GM18519 (cell line): ENCODE results near the gene KRTAP4-12.
"Not testable (repeated sequence)": the region's sequence is repeated elsewhere in the genome, so short reads cannot be mapped to it uniquely, and the experiment has no call there.

Source experiments
- ATAC-seq: cut with Tn5 transposase; IDR thresholded peaks from one replicate; pipeline ENCODE4 v1.9.1; 2021; ENCODE audit warnings: mild to moderate bottlenecking, moderate library complexity; ENCODE audit not compliant: unreplicated experiment, low FRiP score

The KRTAP4-12 gene

DNA sequence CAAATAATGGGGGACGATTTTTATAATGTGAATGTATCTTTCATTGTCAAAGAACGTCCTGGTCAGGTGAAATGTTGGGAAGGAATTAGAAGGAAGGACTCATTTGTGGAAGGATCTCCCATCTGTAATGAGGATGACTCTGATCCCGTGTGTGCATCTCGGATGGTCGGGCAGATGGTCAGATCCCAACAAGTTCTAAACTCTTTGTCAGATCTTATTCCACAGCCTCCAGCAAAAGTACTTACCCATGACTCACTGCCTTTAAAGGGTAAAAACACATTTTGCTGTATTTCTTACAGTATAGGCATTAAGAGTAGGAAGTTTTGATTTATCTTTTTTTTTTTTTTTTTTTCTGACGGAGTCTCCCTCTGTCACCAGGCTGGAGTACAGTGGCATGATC lies 25.5 kb downstream of the KRTAP4-12 start:
- no peak for ATAC-seq

GRCh38 chr17:41098042-41098441 lies 25.9 kb downstream of the KRTAP4-12 start, which contains the start of gene KRTAP4-8:
Gene KRTAP4-8 (minus strand): TSS chr17:41098142. CDS start chr17:41098084, 58 bp downstream.
- ATAC-seq, result no peak

GRCh38 chr17:41096055-41096454 lies 27.9 kb downstream of the KRTAP4-12 start:
- ATAC-seq, result no peak

- ATAC-seq, result not testable (repeated sequence)
These were observed 35.1 kb downstream of the KRTAP4-12 start for GRCh38 chr17:41088760-41089352.

GRCh38 chr17:41084100-41084856 lies 39.7 kb downstream of the KRTAP4-12 start, which contains the start of gene KRTAP4-7:
Gene KRTAP4-7 (plus strand): TSS chr17:41084150. CDS start chr17:41084207, 57 bp downstream.
- not testable (repeated sequence) for ATAC-seq

GRCh38 chr17:41083427-41083826 lies 40.6 kb downstream of the KRTAP4-12 start:
- not testable (repeated sequence) for ATAC-seq

DNA sequence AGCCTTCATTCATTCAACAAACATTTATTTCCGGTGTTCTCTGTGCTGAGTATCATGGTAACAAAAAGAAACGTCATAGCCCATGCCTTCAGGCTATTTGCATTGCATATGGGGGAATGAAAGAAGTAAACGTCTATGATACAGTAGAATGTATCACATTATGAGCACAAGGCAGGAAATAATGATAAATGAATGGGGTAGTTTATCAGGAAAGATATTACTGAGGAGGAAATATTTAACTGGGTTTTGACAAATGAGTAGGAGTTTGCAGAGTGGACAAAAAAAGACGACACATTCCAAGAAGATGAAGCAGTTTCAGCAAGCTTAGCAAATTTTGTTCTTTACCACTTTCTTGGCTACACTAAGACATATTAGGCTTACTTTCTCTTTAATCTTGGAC lies 41.4 kb downstream of the KRTAP4-12 start:
- ATAC-seq, result no peak

GRCh38 chr17:41076788-41077187 lies 47.2 kb downstream of the KRTAP4-12 start:
- no peak for ATAC-seq

DNA sequence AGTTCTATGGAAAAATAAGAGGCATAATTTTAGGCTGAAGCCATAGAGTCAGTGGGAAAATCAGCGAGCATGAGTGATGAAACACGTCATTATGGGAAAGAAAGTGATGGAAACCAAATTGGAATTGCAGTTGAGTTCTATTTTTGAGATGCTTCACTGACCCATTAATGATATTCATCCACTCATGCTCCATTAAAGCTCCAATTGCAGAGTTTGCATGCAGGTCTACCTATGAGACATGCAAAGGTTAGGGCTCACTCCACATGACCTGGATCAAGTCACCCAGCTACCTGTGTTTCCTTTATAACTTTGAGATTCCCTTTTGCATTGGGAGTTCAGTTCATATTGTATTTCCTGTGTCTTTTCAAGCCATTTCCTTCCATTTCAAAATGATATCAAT lies 50.3 kb downstream of the KRTAP4-12 start:
- no peak for ATAC-seq
